ENCODE results near the gene LAPTM4A.

Gene LAPTM4A

DNA sequence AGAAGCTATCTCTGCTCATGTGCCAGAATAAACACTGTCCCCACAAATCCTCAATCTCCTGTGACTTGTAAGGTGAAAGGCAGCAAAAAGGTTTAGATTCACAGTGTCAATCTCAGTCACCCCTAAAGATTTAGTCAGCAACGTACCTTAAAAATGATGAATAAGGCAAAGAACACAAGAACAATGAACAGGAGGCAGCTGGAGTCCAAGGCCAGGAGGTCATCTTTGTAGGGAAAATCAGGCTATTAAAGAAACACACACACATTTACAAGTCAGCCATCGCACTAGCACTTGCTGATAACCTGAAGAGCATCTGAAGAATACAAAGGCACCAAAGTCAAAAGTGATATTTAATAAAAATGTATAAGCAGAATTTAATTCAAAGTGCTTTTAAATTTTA lies 16.6 kb downstream of the LAPTM4A start:
- DNase-seq (ENCODE audit: low spot score), result no peak
- no peak for TF ChIP-seq CTCF (IDR thresholded peaks at IDR 0.05; ENCODE audit: extremely low read depth, missing control alignments)

DNA sequence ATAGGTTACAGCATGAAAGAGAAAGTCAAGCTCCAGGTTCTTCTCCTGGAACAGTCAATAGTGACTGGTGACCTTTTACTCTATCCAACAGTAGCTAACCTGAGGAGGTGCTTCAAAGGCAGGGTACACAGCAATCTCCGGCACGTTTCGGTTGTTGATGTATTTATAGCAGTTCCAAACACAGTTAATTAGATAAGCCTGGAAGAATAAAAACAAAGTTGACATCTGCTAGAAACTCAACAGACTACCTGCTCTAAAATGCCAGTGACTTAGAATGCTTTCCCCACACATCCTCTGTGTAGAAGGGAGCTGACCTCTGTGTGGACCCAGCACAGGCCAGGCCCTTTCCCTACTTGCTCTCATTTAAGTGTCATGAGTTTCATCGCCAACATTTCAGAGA lies 17.2 kb downstream of the LAPTM4A start:
- no peak for DNase-seq (ENCODE audit: low spot score)
- TF ChIP-seq CTCF (IDR thresholded peaks at IDR 0.05; ENCODE audit: extremely low read depth, missing control alignments), result no peak

- TF ChIP-seq CTCF (IDR thresholded peaks at IDR 0.05; ENCODE audit: extremely low read depth, missing control alignments), result no peak
Observed at GRCh38 chr2:20033322-20033721, 18.1 kb downstream of the LAPTM4A start.

DNA sequence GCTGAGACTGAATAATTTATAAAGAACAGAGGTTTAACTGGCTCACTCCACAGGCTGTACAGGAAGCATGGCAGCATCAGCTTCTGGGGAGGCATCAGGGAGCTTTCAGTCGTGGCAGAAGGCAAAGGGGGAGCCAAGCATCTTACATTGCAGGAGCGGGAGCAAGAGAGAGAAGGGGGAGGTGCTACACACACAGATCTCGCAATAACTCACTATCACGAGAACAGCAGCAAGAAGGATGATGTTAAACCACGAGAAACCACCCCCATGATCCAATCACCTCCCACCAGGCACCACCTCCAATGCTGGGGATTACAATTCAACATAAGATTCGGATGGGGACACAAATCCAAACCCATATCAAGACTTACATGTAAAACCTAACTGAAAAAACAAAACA lies 21.2 kb downstream of the LAPTM4A start:
- no peak for TF ChIP-seq CTCF (IDR thresholded peaks at IDR 0.05; ENCODE audit: extremely low read depth, missing control alignments)
- no peak for DNase-seq (ENCODE audit: low spot score)

More at GRCh38 chr2:20033322-20033721, 18.1 kb downstream of the LAPTM4A start:
- no peak for DNase-seq (ENCODE audit: low spot score)

GRCh38 chr2:20027705-20028434 lies 23.6 kb downstream of the LAPTM4A start:
- TF ChIP-seq CTCF (IDR thresholded peaks at IDR 0.05; ENCODE audit: extremely low read depth, missing control alignments), result no peak
- no peak for DNase-seq (ENCODE audit: low spot score)

DNA sequence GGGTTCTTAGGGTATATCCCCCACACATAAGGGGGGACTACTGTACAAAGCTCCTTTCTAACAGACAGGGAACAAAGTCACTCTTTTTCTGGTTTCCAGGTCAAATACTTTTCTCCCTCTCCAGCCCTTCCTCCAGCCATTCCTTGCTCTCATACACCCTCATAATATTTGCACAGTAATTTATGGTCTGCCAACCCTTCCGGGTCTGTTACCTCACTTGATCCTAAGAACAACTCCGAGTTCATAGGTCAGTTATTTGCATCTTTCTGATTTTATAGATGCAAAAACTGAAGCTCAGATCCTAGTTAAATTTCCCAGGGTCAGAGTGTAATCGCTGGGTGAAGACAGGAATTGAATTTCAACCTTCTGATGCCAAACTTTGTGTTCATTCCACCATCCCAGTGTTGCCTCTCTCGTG lies 24.2 kb downstream of the LAPTM4A start:
- no peak for TF ChIP-seq CTCF (IDR thresholded peaks at IDR 0.05; ENCODE audit: extremely low read depth, missing control alignments)
- no peak for DNase-seq (ENCODE audit: low spot score)

DNA sequence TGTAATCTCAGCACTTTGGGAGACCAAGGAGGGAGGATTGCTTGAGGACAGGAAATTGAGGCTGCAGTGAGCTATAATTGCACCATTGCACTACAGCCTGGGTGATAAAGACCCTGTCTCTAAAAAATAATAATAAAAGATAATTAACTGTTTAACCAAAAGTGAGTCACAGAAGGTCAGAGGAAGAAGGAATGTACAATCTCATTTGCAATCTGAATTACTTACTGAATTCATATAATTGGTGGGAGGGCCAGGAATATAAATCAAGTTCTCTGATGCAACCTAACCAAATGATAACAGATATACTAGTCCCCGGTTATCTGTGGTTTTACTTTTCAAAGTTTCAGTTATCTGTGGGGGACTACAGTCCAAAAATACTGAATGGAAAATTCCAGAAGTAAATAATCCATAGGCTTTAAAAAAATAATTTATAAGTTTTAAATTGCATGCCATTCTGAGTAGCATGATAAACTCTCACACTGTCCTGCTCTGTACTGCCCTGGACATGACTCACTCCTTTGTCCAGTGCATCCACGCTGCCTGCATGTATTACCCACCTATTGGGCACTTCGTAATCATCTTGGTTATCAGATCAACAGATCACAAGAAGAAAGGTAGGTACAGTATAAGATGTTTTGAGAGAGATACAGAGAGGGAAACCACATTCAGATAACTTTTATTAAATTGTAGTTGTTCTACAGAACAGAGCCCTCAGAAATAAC lies 26.2 kb downstream of the LAPTM4A start:
- no peak for DNase-seq (ENCODE audit: low spot score)
- no peak for TF ChIP-seq CTCF (IDR thresholded peaks at IDR 0.05; ENCODE audit: extremely low read depth, missing control alignments)

Data from GM20000 (cell line).